ENCODE data around the gene NTN1. TPM values are rescaled to one million over a fixed set of nuclear protein-coding genes. Genes with fewer than 3 reads are reported as not detected.

The NTN1 gene
- total RNA-seq, 1 donor, result 0.36 TPM

DNA sequence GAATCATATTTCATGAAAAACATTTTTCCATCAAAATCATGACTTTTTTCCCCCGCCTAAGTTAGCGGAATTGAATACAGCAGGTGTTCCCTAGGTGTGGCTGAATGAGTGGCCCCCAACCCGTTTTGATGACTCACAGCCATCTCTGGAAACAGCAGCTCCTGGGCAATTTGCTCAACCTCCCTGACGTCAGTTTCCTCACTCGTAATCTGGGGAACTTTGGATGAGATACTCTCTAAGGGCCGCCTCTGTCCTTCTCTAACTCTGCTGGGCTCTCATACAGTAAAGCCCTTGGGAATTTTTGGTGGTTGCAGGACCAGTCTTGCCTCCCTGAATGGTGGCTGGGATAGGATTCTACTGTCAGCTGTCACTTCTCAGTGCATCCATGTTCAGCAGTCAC, 11.6 kb upstream of the NTN1 start:
- Histone ChIP-seq H3K27me3 (ENCODE audit: insufficient read depth, low read length) (peaks cover 15% of the 10 kb centered on the region), H3K36me3 (ENCODE audit: insufficient read depth, low read length) (no peaks in the 10 kb centered on the region), H3K27ac (ENCODE audit: low read depth, low read length) (no peak overlapping the region), H3K4me2 (ENCODE audit: insufficient read depth, low read length) (no peak overlapping the region), H3K79me2 (ENCODE audit: insufficient read depth, low read length) (no peaks in the 10 kb centered on the region), H3K4me1 (ENCODE audit: insufficient read depth, low read length) (no peaks in the 10 kb centered on the region), H3K9me3 (ENCODE audit: low read depth, low read length) (no peaks in the 10 kb centered on the region), H3K4me3 (ENCODE audit: insufficient read depth, low read length) (no peak overlapping the region), H4K20me1 (ENCODE audit: insufficient read depth, low read length) (no peaks in the 10 kb centered on the region), H2AFZ (ENCODE audit: low read length) (no peak overlapping the region)
- DNase-seq (ENCODE audit: insufficient read length, low spot score, missing footprints), result no peak
- TF ChIP-seq, protein P1, sequence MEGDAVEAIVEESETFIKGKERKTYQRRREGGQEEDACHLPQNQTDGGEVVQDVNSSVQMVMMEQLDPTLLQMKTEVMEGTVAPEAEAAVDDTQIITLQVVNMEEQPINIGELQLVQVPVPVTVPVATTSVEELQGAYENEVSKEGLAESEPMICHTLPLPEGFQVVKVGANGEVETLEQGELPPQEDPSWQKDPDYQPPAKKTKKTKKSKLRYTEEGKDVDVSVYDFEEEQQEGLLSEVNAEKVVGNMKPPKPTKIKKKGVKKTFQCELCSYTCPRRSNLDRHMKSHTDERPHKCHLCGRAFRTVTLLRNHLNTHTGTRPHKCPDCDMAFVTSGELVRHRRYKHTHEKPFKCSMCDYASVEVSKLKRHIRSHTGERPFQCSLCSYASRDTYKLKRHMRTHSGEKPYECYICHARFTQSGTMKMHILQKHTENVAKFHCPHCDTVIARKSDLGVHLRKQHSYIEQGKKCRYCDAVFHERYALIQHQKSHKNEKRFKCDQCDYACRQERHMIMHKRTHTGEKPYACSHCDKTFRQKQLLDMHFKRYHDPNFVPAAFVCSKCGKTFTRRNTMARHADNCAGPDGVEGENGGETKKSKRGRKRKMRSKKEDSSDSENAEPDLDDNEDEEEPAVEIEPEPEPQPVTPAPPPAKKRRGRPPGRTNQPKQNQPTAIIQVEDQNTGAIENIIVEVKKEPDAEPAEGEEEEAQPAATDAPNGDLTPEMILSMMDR (IDR thresholded peaks at IDR 0.05; ENCODE audit: extremely low read depth, low read depth, low read length), result no peak

DNA sequence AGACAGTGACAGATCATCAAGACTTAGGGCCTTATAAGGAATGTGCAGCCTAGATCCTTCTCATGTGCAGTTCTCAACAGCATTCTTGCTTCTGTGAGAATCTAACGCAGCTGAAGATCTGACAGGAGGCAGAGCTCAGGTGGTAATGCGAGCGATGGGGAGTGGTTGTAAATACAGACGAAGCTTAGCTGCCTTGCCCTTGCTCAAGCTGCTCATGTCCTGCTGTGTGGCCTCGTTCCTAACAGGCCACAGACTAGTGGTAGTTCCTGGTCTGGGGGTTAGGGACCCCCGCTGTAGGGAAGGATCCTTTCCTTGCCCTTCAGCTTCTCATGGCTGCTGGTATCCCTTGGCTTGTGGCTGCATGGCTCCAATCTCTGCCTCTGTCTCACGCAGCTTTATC, 10.3 kb upstream of the NTN1 start:
- DNase-seq (ENCODE audit: insufficient read length, low spot score, missing footprints), result no peak
- TF ChIP-seq, protein P1 (IDR thresholded peaks at IDR 0.05; ENCODE audit: extremely low read depth, low read depth, low read length), result no peak

DNA sequence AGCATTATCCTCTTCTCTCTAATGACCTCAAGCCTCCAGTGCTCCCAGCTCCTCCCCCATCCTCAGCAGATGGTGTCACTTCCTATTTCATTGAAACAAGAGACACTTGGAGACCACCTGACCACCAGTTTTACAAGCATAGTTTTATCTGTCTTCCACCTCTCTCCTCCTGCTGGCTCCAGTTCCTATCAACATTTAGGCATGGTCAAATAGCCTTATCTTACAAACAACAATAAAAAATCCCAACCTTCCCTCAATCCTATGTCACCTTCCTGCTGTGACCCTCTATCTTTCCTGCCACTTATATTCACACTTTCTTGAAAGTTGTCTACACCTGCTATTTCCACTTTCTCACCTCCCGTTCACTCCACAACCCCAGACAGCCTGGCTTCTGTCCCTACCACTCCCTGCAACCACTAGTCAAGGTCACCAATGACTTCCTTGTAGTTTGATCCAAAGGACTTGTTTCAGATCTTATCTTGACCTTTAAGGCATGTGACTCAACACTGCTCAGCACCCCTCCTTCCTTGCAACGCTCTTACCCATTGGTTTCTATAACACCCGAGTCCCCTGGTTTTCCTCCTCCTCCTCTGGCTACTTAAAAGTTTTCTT, 4.3 kb upstream of the NTN1 start:
- Histone ChIP-seq H3K36me3 (ENCODE audit: insufficient read depth, low read length) (no peaks in the 10 kb centered on the region), H3K79me2 (ENCODE audit: insufficient read depth, low read length) (no peaks in the 10 kb centered on the region), H3K9me3 (ENCODE audit: low read depth, low read length) (no peaks in the 10 kb centered on the region), H3K4me1 (ENCODE audit: insufficient read depth, low read length) (no peaks in the 10 kb centered on the region), H3K27me3 (ENCODE audit: insufficient read depth, low read length) (peaks cover 11% of the 10 kb centered on the region), H3K4me3 (ENCODE audit: insufficient read depth, low read length) (no peak overlapping the region), H3K4me2 (ENCODE audit: insufficient read depth, low read length) (no peak overlapping the region), H4K20me1 (ENCODE audit: insufficient read depth, low read length) (no peaks in the 10 kb centered on the region), H2AFZ (ENCODE audit: low read length) (no peak overlapping the region), H3K27ac (ENCODE audit: low read depth, low read length) (no peak overlapping the region)
- no peak for DNase-seq (ENCODE audit: insufficient read length, low spot score, missing footprints)
- TF ChIP-seq, protein P1 (IDR thresholded peaks at IDR 0.05; ENCODE audit: extremely low read depth, low read depth, low read length), result no peak

More for the DNA sequence above, 10.3 kb upstream of the NTN1 start:
- Histone ChIP-seq H3K9me3 (ENCODE audit: low read depth, low read length) (no peaks in the 10 kb centered on the region), H3K36me3 (ENCODE audit: insufficient read depth, low read length) (no peaks in the 10 kb centered on the region), H3K27ac (ENCODE audit: low read depth, low read length) (no peak overlapping the region), H2AFZ (ENCODE audit: low read length) (no peak overlapping the region), H3K79me2 (ENCODE audit: insufficient read depth, low read length) (no peaks in the 10 kb centered on the region), H3K4me1 (ENCODE audit: insufficient read depth, low read length) (no peaks in the 10 kb centered on the region), H3K27me3 (ENCODE audit: insufficient read depth, low read length) (peaks cover 5% of the 10 kb centered on the region), H4K20me1 (ENCODE audit: insufficient read depth, low read length) (no peaks in the 10 kb centered on the region), H3K4me2 (ENCODE audit: insufficient read depth, low read length) (no peak overlapping the region), H3K4me3 (ENCODE audit: insufficient read depth, low read length) (no peak overlapping the region)

DNA sequence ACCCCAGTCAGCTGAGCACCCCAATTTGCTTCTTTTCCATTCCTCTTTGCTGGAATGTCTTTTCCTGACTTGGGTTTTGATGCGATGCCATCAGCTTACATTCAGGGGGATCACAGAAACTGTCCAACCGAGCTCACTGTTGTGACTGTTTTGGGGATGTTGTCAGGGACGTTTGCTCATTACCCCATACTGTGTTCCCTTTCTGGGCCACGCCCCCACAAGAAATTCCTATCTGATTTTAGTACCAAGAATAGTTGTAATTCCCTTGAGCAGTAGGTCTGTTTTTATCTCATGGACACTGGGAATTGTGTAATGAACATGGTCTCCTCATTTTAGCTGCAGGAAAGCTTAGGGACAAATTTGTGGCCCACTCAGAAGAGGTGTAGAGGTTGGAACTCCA, 2.6 kb upstream of the NTN1 start:
- Histone ChIP-seq H3K79me2 (ENCODE audit: insufficient read depth, low read length) (no peaks in the 10 kb centered on the region), H3K27ac (ENCODE audit: low read depth, low read length) (no peak overlapping the region), H4K20me1 (ENCODE audit: insufficient read depth, low read length) (no peaks in the 10 kb centered on the region), H2AFZ (ENCODE audit: low read length) (no peak overlapping the region), H3K27me3 (ENCODE audit: insufficient read depth, low read length) (peaks cover 26% of the 10 kb centered on the region), H3K36me3 (ENCODE audit: insufficient read depth, low read length) (no peaks in the 10 kb centered on the region), H3K9me3 (ENCODE audit: low read depth, low read length) (no peaks in the 10 kb centered on the region), H3K4me1 (ENCODE audit: insufficient read depth, low read length) (no peaks in the 10 kb centered on the region), H3K4me2 (ENCODE audit: insufficient read depth, low read length) (no peak overlapping the region), H3K4me3 (ENCODE audit: insufficient read depth, low read length) (no peak overlapping the region)
- no peak for DNase-seq (ENCODE audit: insufficient read length, low spot score, missing footprints)
- TF ChIP-seq, protein P1 (IDR thresholded peaks at IDR 0.05; ENCODE audit: extremely low read depth, low read depth, low read length), result no peak
